GM19043 (cell line): ENCODE results near the gene CEMIP.

Experiments
- ATAC-seq: cut with Tn5 transposase; IDR thresholded peaks from one replicate; pipeline ENCODE4 v1.9.1; 2021; ENCODE audit warnings: low read depth; ENCODE audit not compliant: unreplicated experiment

Gene CEMIP

DNA sequence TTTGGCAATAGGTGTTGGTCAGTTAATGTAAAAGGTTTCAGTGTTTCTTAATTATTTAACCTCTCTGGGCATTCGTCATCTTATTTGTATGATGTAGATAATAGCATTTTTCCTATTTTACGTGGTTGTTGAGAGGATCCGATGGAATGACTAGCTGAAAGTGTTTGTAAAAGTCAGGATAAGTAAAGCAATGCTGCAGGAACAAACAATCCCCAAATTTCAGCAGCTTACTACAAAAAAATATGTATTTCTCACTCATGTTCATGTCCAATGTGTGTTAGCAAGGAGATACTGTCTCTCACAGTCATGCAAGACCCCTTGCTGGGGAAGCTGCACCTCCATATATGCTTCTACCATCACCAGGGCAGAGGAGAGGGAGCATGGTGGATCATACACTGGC lies 38.7 kb downstream of the CEMIP start:
- no peak for ATAC-seq

DNA sequence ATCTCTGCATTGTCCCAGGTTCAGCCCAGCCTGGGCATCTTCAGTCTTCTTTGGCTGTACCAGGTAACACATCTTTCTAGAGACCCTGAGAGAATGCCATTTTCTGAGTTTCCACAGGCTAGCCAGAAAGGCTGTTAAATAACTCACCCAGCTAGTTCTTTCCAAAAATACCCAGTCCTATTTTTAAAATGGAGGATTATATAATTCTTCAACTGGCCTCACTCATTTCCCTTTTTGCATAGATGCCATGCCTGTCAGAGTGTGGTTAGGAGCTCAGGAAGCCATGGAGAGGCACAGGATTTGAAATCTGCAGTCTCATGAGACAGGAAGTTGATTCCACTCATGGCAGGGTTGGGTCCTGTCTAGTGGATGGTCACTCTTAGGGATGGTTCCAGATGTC lies 39.8 kb downstream of the CEMIP start:
- no peak for ATAC-seq

GRCh38 chr15:80820092-80820491 lies 40.9 kb downstream of the CEMIP start:
- no peak for ATAC-seq

- ATAC-seq = no peak
Measured at GRCh38 chr15:80822256-80822655, 43.1 kb downstream of the CEMIP start.

- no peak for ATAC-seq
Measured at GRCh38 chr15:80822676-80823075, 43.5 kb downstream of the CEMIP start.

- ATAC-seq = no peak
Measured at GRCh38 chr15:80823120-80823519, 44.0 kb downstream of the CEMIP start.

GRCh38 chr15:80823995-80824394 lies 44.8 kb downstream of the CEMIP start:
- ATAC-seq = no peak

- no peak for ATAC-seq
Measured at GRCh38 chr15:80825361-80826030, 46.3 kb downstream of the CEMIP start.

DNA sequence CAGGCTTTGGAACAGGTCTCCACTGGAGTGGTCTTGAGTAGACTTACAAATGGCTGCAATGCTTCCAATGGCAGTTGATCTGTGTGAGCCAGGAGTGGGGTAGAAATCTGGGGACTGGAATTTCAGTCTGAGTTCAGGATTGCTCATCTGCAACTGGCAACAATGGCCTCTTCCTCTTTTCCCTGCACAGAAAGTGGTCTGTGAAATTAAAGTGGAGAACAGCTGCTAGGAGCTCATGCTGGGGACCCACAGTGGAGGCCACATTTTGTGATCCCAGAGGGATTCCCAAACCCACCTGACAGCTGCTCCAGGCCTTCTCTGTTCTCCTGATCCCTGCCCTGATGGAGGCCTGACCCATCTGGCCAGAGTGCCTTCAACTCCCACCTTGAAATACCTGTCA lies 49.6 kb downstream of the CEMIP start:
- ATAC-seq = no peak

DNA sequence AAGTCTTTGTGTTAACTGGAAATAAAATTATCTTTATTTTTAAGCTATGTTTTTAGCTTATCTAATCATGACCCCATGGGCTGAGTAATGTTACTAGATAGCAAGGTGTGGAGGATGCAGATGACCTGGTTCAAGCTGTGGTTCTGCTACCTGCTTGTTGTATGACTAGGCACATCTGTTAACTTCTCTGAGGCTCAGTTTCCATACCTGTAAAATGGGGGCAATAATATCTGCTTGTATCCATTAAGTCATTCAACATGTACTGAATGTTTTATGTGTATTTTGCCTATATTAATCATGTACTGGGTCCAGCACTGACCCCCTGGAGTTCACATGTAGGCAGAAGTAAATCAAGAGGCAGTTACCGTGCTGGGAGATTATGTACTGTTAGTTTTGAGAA lies 51.5 kb downstream of the CEMIP start:
- no peak for ATAC-seq

GRCh38 chr15:80831192-80831591 lies 52.0 kb downstream of the CEMIP start:
- no peak for ATAC-seq

GRCh38 chr15:80831606-80832224 lies 52.5 kb downstream of the CEMIP start:
- ATAC-seq = no peak

GRCh38 chr15:80832686-80833085 lies 53.5 kb downstream of the CEMIP start:
- ATAC-seq = no peak

DNA sequence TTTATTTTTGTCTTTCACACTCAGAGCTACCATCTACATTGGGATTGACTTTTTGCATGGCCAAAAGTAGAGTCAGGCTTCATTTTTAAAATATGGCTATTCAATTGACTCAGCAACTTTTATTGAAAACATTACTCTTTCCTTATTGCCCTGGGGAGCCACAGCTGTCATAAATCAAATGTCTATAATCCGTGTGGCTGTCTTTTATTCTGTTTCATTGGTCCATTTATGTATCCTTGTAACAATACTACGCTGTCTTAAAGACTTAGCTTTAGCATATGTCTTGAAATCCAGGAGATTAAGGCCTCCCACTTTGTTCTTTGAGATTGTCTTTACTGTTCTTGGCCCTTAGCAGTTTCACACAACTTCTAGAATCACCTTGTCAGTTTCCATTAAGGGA lies 55.2 kb downstream of the CEMIP start:
- no peak for ATAC-seq

- ATAC-seq = no peak
Measured at GRCh38 chr15:80834906-80835305, 55.7 kb downstream of the CEMIP start.

- ATAC-seq = no peak
Measured at GRCh38 chr15:80835336-80835735, 56.2 kb downstream of the CEMIP start.

DNA sequence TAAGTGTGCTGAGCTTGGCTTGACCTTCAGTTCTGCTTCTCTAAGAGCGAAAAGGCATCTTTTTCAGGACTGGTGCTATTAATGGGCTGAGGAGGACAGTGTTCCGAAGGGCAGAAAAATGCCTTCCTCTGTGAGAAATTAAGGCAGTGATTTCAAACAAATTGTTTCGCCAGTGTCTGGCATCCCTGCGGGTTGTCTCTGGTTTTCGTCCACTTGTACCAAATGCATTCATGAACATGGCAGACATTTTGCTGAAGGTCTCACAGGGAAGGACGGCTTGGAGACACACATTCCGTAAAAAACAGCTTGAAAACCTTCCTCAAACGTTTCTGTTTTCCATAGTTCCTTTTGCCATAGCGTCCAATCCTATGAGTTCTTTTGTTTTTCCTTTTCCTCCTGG lies 57.1 kb downstream of the CEMIP start:
- no peak for ATAC-seq

DNA sequence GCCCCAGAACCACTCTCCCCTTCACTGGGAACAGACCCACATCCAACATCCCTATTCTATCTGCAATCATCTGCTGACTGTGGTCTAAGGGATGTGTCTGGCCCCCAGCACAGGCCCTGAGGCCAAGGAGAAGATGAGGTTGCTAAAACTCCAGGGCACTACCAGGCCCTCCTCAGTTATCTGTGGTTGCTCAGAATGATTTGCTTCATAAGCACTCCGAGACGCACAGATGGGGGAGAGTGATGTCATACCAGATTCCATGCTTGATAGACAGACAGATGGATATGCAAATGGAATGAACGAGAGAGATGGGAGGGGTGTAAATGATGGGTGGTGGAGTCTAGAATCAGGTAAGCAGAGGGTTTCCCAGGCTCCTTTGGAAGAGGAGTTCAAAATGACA lies 57.8 kb downstream of the CEMIP start:
- ATAC-seq = no peak

- no peak for ATAC-seq
Measured at GRCh38 chr15:80838012-80838411, 58.8 kb downstream of the CEMIP start.

DNA sequence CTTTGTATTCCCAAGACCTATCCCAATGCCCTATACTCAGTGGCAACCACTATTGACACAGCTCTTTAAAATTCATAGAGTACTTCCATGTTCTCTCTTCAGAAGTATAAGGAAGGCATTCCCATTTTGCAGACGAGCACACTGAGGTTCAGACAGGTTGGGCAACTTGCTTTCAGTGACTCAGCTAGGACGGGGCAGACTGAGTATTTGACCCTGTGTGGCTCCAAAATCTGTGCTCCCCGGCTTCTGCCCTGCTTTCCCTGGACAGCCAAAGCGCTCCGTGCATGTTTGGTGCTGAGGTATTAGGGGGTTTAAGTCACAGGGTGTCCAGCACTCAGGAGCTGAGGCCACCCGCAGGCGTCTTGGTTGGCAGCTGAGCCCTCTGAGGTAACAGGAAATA lies 59.5 kb downstream of the CEMIP start:
- ATAC-seq = no peak

DNA sequence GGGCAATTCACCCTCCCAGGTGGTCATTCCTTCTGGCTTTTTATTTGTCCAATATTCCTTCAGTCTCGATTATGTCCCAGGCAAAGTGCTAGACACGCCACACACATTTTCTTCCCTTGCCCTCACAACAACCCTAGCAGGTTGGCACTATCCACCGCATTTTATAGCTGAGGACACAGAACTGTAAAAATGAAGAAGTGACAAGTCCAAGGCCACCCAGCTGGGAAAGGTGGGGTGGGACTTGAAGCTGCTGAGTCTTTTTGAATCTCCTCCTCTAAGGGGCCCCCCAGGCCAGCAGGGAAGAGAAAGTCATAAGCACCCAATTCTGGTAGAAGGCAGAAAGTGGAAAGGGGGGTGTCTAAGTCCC lies 60.6 kb downstream of the CEMIP start:
- no peak for ATAC-seq

DNA sequence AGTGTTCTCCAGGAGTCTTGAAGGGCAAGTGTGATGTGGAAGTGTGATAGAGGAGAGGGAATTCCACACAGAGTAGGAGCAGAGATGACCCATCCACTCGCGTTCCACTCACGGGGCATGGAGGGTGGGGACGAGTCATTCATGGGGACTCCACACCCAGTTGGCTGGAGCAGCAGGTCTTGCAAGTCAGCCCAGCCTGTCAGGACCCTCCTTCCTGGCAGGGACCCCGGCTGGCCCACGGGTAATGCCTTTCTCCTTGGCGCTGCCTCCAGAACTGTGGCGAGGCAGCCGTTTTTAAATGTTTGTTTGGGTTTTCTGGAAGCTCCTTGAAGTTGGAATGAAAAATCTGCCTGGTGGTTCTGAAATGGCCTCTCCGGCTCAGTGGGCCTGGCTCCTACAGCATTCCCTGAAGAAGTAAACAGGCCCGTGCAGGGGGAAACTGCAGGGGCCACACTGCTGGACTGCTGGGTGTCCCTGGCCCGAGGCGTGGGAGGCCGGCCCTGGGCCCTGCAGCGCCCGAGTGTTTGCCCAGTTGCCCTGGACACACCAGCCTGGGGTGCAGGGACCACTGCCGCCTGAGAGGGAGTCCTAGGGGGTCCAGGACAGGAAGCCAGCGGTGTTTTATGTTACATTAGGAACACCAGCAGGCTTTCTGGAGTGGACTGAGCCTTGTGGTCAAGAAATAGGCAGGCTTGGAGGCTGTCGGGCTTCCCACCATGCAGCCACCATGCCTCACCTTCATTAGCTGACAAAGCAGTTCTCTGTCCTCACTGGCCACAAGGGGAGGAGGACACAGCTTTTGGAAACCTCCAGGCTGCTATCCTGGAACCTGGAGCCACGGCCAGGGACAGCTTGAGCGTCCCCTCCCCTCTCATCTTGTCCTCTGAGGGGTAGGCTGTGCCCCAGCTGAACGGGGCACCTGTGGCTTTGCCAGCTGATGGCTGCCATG lies 61.3 kb downstream of the CEMIP start:
- no peak for ATAC-seq
